ENCODE results near the gene IPP.

Gene IPP

DNA sequence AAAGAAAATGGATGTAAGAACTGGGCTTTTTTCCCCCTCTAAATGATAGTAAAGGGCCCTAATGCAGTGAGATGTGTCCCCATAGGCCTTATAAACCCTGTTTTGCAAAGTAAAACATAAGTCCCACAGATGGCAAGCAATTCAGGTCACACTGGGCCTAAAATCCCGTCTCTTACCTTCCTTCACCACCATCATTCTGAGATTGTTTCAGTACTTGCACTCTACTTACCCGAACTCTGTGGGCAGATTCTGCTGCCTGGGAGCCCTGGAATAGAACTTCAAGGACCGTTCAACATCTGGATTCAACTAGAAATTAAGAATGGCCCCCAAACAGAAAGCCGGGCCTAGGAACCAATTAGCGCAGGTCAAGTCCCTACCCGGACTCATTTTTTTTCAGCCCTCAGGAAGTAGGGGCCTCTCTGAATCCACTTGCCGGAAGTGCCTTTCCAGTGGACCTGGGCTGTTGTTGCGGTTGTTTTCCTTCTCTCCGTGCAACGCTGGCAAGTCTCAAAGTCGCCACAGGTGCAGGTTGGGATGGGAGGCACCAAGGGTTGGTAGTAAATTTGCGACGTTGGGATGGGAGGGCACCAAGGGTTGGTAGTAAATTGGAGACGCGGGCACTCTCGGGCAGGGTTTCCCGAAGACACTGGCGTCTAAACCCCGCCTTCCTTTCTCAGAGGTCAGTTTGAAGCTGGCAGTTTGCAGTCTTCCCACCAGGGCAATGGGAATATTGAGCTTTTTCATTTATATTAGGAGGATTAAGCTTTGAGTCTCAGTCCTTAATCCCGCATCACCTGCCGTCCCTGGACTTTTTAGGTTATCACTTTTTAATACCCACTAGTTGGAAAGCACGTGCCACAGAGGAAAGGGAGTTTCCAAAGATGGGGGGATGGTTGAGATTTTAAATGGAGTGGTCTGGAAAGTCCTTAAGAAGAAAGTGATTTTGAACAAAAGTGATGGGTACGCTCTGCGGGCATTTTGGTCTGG, 62.4 kb downstream of the IPP start, which contains the start of gene TMEM69 (continued):
- TF ChIP-seq FEZF1 (tag by site-specific recombination; IDR thresholded peaks at IDR 0.05) (no peak), ZNF529 (tag by site-specific recombination; IDR thresholded peaks at IDR 0.05; ENCODE audit: insufficient replicate concordance) (no peak), ZNF202 (tag by site-specific recombination; IDR thresholded peaks at IDR 0.05; ENCODE audit: borderline replicate concordance) (no peak), ZNF292 (tag by site-specific recombination; IDR thresholded peaks at IDR 0.05; ENCODE audit: borderline replicate concordance, low read depth) (no peak), ZNF426 (tag by site-specific recombination; IDR thresholded peaks at IDR 0.05) (no peak), ZBTB20 (tag by site-specific recombination; IDR thresholded peaks at IDR 0.05) (peak; percentile 53; the same call in 1 of the 2 replicates), ZNF174 (tag by site-specific recombination; IDR thresholded peaks at IDR 0.05) (no peak), ZNF138 (tag by site-specific recombination; IDR thresholded peaks at IDR 0.05; ENCODE audit: borderline replicate concordance) (no peak), ZIC2 (tag by site-specific recombination; IDR thresholded peaks at IDR 0.05) (no peak), ZNF184 (tag by site-specific recombination; IDR thresholded peaks at IDR 0.05) (peak; percentile 71; the same call in 1 of the 2 replicates), ZNF350 (tag by site-specific recombination; IDR thresholded peaks at IDR 0.05) (no peak), ZNF10 (tag by site-specific recombination; IDR thresholded peaks at IDR 0.05) (no peak), ZNF423 (tag by site-specific recombination; IDR thresholded peaks at IDR 0.05) (no peak), ZSCAN16 (tag by site-specific recombination; IDR thresholded peaks at IDR 0.05) (no peak), ZNF248 (tag by site-specific recombination; IDR thresholded peaks at IDR 0.05) (no peak), ZNF768 (tag by site-specific recombination; IDR thresholded peaks at IDR 0.05) (no peak), MYNN (tag by site-specific recombination; IDR thresholded peaks at IDR 0.05; ENCODE audit: borderline replicate concordance) (no peak), OVOL3 (tag by site-specific recombination; IDR thresholded peaks at IDR 0.05) (no peak), ZNF548 (tag by site-specific recombination; IDR thresholded peaks at IDR 0.05) (no peak), ZNF146 (tag by site-specific recombination; IDR thresholded peaks at IDR 0.05) (0 out of 2 replicates have a peak, but pooled peaks have one; percentile 5), ZNF747 (tag by site-specific recombination; IDR thresholded peaks at IDR 0.05) (no peak), ZNF521 (tag by site-specific recombination; IDR thresholded peaks at IDR 0.05) (no peak), ZNF621 (tag by site-specific recombination; IDR thresholded peaks at IDR 0.05) (no peak), ZNF473 (tag by site-specific recombination; IDR thresholded peaks at IDR 0.05) (no peak), ZNF777 (tag by site-specific recombination; IDR thresholded peaks at IDR 0.05; ENCODE audit: borderline replicate concordance) (no peak; the same call in 1 of the 2 replicates)
- TF ChIP-seq, protein P1, sequence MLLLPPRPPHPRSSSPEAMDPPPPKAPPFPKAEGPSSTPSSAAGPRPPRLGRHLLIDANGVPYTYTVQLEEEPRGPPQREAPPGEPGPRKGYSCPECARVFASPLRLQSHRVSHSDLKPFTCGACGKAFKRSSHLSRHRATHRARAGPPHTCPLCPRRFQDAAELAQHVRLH (tag by site-specific recombination; IDR thresholded peaks at IDR 0.05), result peak; percentile 65
- TF ChIP-seq, protein P2, sequence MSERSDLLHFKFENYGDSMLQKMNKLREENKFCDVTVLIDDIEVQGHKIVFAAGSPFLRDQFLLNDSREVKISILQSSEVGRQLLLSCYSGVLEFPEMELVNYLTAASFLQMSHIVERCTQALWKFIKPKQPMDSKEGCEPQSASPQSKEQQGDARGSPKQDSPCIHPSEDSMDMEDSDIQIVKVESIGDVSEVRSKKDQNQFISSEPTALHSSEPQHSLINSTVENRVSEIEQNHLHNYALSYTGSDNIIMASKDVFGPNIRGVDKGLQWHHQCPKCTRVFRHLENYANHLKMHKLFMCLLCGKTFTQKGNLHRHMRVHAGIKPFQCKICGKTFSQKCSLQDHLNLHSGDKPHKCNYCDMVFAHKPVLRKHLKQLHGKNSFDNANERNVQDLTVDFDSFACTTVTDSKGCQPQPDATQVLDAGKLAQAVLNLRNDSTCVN (tag by site-specific recombination; optimal IDR thresholded peaks at IDR 0.05), result peak; percentile 27
- TF ChIP-seq, protein P3, sequence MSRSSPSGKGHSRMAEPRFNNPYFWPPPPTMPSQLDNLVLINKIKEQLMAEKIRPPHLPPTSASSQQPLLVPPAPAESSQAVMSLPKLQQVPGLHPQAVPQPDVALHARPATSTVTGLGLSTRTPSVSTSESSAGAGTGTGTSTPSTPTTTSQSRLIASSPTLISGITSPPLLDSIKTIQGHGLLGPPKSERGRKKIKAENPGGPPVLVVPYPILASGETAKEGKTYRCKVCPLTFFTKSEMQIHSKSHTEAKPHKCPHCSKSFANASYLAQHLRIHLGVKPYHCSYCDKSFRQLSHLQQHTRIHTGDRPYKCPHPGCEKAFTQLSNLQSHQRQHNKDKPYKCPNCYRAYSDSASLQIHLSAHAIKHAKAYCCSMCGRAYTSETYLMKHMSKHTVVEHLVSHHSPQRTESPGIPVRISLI (tag by site-specific recombination; IDR thresholded peaks at IDR 0.05), result peak; percentile 87
- TF ChIP-seq, protein P4, sequence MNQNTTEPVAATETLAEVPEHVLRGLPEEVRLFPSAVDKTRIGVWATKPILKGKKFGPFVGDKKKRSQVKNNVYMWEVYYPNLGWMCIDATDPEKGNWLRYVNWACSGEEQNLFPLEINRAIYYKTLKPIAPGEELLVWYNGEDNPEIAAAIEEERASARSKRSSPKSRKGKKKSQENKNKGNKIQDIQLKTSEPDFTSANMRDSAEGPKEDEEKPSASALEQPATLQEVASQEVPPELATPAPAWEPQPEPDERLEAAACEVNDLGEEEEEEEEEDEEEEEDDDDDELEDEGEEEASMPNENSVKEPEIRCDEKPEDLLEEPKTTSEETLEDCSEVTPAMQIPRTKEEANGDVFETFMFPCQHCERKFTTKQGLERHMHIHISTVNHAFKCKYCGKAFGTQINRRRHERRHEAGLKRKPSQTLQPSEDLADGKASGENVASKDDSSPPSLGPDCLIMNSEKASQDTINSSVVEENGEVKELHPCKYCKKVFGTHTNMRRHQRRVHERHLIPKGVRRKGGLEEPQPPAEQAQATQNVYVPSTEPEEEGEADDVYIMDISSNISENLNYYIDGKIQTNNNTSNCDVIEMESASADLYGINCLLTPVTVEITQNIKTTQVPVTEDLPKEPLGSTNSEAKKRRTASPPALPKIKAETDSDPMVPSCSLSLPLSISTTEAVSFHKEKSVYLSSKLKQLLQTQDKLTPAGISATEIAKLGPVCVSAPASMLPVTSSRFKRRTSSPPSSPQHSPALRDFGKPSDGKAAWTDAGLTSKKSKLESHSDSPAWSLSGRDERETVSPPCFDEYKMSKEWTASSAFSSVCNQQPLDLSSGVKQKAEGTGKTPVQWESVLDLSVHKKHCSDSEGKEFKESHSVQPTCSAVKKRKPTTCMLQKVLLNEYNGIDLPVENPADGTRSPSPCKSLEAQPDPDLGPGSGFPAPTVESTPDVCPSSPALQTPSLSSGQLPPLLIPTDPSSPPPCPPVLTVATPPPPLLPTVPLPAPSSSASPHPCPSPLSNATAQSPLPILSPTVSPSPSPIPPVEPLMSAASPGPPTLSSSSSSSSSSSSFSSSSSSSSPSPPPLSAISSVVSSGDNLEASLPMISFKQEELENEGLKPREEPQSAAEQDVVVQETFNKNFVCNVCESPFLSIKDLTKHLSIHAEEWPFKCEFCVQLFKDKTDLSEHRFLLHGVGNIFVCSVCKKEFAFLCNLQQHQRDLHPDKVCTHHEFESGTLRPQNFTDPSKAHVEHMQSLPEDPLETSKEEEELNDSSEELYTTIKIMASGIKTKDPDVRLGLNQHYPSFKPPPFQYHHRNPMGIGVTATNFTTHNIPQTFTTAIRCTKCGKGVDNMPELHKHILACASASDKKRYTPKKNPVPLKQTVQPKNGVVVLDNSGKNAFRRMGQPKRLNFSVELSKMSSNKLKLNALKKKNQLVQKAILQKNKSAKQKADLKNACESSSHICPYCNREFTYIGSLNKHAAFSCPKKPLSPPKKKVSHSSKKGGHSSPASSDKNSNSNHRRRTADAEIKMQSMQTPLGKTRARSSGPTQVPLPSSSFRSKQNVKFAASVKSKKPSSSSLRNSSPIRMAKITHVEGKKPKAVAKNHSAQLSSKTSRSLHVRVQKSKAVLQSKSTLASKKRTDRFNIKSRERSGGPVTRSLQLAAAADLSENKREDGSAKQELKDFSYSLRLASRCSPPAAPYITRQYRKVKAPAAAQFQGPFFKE (tag by site-specific recombination; IDR thresholded peaks at IDR 0.05; ENCODE audit: borderline replicate concordance), result no peak
- TF ChIP-seq, protein P5, sequence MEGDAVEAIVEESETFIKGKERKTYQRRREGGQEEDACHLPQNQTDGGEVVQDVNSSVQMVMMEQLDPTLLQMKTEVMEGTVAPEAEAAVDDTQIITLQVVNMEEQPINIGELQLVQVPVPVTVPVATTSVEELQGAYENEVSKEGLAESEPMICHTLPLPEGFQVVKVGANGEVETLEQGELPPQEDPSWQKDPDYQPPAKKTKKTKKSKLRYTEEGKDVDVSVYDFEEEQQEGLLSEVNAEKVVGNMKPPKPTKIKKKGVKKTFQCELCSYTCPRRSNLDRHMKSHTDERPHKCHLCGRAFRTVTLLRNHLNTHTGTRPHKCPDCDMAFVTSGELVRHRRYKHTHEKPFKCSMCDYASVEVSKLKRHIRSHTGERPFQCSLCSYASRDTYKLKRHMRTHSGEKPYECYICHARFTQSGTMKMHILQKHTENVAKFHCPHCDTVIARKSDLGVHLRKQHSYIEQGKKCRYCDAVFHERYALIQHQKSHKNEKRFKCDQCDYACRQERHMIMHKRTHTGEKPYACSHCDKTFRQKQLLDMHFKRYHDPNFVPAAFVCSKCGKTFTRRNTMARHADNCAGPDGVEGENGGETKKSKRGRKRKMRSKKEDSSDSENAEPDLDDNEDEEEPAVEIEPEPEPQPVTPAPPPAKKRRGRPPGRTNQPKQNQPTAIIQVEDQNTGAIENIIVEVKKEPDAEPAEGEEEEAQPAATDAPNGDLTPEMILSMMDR (tag by site-specific recombination; IDR thresholded peaks at IDR 0.05), result peak; percentile 12; the same call in 1 of the 2 replicates

Data from HEK293 (cell line).